HPDE6-E6E7 (cell line): Measurements from ENCODE around the gene SLC39A11.
A peak's percentile ranks its signal among the peaks of the same experiment; 100 is the strongest.

Experiments
- DNase-seq: peaks from one replicate; pipeline ENCODE4 v3.0.0; 2011; ENCODE audit warnings: missing footprints; ENCODE audit errors: extremely low spot score

The SLC39A11 gene

DNA sequence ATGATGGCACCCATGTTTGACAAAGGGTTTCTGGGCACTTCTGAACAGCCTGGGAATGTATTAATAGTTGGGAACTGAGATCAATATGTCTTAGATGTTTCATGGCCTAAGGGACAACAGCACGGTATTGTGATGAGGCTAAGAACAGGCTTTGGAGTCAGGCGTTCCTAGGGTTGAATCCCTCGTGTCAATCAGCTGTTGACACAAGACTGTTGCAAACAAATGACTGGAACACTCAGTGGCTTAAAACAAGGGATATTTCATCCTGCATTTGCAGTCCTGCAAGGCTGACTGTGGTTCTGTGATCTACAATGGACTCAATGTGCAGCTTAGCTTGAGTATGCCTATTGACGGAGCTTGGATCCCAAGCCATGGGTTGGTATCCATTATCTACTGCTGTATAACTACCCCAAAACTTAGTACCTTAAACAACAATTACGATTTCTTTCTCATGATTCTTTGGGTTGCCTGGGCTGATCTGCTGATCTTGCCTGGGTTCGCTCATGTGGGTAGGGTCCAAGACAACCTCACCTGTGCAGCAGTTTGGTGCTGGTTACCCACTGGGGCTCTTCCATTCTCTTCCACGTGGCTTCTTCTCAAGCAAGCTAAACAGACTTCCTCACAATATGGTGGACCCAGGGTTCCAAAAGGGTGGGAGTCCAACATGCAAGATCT is 472.4 kb downstream of the SLC39A11 start:
- no peak for DNase-seq

DNA sequence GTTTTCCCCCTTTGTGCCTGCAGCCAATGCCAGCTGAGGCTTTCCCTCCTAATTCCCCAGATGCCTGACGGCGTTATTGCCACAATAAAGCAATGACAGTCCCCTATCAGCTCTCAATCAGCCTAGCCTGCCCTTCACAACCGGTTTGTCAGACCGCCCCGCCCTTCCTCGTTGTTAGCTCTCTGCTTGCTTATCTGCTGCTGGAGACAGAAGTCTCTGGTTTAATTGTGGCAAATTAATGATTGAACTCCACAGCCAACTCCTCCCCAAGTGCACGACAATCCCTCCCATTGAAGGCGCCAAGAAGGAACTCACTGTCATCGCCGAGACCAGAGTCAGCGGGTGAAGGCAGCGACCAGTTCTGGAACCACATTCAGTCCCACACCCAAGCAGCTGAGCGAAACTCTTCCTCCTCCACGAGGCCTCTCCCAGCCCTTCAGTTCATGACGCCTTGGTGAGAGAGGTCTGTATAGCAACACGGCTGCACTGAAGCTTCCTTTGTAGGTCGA is 474.4 kb downstream of the SLC39A11 start:
- DNase-seq: no peak

DNA sequence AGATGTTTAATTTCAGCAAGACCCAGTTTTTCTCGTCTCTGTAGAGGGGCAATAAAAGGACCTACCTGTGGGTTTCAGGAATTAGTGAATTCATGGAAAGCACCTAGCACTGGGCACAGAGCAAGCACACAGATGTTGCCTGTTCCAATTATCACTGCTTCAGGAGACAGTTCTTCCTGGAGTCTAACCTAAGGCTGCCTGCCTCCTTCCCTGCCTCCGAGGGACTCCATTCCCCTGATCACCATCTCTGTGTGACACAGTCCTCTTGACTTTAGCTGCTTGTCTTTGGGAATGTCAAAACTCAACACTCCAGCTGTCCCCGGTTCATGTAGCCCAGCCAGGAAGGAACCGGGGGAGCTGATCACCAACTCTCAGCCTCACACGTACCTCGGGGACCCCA is 474.9 kb downstream of the SLC39A11 start:
- no peak for DNase-seq

DNA sequence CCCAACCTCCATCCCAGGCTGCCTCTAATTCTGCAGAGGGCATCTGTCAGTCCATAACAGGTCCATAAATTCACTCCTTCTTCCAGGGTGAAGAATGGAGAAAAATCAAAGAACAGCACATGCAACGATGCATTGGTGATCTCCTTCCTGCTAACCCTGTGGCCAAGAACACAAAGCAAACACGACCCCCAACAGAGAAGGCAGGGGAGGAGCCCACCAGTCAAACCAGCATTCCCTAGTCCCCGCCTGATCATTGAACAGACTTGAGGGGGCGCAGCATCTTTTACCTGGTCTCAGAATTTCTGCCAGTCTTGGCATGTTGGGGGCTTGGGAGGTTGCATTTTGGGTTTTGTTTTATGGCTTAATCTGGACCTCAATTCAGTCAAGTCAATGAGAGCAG is 476.0 kb downstream of the SLC39A11 start:
- DNase-seq: no peak

DNA sequence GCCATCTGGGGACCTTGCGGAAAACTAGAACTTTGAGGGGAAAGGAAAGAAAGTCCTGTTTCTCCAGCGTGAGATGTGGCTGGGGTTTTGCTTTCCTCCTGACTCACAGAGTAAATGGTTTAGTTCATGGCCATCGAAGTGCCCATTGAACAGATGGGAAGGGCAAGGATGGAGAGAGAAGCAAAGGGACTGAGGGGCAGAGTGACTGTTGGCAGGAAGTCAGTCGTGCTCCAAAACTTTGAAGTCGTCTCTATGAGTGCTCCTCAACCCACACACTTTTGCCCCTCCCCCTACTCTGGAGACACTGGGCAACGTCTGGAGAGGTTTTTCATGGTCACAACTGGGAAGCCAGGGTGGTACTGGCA is 476.9 kb downstream of the SLC39A11 start:
- no peak for DNase-seq

DNA sequence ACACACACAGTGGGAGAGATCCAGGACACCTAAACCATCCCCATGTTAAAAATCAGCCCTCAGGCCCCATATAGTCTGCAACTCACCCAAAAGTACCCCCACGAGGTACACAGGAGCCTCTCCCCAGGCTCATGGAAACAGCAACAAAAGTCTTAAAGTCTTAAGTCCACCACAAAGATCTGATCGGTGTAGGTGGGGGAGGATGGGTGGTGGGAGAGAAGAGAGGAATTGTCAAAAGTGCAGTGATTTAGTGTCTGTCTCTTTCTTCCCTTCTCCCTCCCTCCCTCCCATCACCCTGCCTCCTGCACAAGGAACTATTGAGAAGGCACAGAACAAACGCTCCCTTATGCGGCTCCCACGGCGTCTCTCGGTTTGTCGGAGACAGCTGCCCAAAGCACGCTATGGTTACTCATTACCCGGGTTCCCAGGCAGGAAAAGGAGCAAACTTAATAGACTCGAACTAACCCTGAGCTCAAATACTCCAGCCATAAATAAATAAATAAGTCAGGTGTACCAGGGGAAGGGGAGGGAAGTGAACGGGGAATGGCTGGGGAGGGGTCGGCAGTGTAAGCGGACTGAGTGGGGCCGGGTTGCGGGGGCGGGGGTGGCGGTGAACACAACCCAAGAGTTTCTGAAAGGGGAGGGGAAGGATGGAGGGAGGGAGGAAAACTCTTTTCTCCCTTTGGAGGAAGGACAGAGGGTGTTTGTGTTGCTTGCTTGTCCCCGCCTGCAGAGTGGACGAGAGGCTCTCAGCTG is 477.4 kb downstream of the SLC39A11 start:
- no peak for DNase-seq

DNA sequence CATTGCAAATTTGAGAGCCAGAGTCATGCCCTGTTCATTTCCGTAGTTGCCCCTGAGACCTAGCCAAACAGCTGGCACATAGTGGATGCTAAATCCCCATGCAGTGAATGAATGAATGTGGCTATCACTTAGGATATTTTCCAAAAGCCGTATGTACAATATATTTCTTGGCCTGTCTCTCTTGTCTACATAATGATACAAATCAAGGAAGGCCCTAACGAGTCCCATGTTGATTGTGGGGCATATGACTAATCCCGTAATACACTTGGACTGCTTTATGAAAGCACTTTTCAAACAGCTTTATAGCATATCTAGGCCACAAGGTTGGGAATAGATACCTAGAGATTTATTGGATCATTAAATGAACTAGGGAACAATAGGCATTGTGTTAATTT is 478.0 kb downstream of the SLC39A11 start:
- DNase-seq: no peak

DNA sequence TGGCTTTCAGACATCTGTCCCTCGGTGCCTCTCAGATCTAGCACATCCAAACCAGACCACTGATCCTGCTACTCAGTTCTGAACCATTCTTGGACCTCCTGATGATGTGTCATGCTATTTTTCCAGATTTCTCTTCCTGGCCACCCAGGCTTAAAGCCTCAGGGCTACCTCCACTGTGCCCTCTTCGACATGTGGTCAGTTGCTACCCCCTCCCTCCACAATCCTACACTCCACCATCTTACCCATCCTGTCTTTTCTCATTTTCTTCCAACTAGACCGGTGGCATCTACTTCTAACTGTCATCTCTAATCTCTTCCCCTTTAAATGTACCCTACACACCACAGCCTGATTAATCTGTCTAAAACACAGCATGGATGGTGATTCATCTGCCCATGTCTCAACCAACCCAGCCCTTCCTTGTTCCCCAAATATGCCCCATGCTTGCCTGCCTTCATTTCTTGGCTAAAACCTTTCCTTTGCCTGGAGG is 478.6 kb downstream of the SLC39A11 start:
- DNase-seq: peak; percentile 74

DNA sequence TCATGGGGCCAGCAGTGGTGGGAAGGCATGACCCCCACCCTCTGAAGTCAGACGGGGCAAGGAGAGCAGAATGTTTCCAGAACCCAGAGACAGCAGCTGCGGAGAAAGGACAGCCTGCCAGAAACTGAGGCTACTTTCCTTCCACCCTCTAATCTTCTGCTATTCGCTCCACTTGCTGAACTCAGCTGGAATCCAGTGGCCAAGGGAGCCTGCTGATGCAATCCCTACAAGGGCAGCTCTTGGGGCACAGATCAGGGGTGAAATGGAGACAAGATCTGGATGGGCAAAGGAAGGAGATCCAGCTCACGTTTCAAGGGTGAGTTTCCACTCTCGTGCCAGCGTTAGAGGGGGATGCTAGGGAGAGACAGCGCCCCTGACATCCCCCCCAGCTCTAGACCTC is 479.1 kb downstream of the SLC39A11 start:
- DNase-seq: no peak

DNA sequence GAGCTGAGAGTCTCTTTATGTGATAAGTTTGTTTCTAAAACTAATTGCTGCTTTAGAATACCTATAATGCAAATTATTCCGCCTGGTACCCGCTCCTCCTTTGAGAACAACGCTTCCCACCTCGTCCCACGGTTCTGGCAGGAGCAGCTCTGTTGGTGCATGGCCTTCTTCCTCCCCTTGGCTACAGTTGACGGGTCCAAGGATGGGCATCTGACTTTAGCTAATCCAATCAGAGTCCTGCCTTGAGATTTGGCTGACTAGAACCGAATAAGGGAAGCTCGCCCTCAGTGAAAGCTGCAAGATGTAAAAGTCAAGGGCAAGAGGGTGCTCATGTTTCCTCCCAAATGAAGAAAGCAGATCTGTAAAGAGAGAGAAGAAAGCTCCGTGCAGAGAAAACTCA is 481.3 kb downstream of the SLC39A11 start:
- no peak for DNase-seq

DNA sequence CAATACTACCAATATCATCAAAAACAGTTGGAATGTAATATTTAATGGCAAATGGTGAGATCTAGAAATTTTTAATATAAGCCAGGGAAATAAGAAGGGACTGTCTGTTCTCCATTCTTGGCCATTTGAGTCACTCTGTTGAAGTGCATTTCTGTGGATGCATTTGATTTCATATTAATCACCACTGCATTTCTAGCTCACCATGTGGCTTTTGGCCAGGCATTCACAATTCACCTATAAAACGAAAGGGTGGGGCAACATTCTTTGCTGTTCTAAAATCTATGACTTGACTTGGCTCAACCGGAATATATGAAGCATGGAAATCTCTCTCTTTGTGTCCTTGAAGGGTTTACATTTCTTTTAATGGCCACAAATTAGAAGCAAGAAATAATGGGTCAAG is 483.0 kb downstream of the SLC39A11 start:
- no peak for DNase-seq

DNA sequence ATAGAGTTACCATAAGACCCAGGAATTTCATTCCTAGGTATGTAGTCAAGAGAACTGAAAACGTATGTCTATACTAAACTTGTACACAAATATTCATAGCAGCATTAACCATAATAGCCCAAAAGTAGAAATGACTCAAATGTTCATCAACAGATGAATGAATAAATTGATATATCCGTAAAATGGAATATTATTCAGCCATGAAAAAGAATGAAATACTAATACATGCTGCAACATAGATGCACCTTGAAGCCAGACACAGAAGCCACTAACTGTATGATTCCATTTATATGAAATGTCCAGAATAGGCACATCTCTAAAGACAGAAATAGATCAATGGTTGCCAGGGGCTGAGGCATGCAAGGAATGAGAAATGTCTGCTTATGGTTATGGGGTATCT is 484.1 kb downstream of the SLC39A11 start:
- DNase-seq: no peak

DNA sequence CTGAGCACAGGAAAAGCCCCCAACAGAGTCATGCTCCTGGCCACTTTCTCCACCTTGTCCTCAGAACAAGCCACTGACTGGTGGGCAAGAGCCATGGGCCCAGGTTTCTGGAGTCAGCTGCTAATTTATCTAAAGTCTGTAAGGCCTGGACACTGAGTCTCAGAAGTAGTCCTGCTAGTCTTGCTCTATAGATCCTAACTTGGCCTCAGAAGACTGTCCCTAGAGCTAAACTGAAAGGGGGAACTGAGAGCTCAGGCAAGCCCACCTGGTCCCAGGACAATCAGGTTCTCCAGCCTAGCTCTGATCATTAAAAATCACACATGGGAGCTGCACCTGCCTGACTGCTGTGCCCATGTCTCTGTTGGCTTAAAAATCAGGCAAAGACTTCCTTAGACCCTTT is 485.8 kb downstream of the SLC39A11 start:
- no peak for DNase-seq

DNA sequence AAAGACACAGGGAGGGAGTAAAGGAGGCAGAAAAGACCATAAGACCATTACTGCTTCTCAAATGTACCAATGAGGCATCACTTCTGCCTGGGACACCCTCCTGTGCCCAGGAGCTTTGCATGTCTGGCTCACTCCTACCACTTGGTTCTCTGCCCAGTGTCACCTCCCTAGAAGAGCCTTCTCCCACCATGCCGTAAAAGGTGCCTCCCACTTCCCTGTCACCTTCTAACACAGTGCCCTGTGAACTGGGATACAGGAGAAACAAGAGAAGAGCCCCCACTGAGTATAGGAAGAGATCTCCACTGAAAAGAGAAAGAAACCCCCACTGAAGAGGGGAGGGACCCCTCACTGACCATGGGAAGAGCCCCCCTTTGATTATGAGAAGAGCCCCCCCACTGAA is 486.9 kb downstream of the SLC39A11 start:
- no peak for DNase-seq

DNA sequence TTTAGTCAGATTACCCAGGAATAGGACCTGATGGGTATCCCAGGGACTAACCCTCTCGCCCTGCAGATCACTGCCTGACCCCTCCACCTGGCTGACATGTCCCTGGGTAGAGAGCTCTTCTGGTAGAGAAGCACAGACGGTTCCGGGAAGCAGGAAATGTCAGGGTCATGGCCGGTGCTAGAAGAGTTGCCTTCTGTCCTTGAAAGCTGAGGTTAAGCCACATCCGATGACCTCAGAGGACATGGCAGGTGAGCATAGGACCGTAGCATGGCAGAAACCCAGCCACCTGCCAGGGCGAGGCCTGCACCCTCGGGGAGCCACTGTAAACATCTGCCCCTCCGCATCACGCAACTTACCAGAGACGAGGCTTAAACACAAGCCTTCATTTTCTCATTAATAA is 488.0 kb downstream of the SLC39A11 start:
- DNase-seq: no peak

DNA sequence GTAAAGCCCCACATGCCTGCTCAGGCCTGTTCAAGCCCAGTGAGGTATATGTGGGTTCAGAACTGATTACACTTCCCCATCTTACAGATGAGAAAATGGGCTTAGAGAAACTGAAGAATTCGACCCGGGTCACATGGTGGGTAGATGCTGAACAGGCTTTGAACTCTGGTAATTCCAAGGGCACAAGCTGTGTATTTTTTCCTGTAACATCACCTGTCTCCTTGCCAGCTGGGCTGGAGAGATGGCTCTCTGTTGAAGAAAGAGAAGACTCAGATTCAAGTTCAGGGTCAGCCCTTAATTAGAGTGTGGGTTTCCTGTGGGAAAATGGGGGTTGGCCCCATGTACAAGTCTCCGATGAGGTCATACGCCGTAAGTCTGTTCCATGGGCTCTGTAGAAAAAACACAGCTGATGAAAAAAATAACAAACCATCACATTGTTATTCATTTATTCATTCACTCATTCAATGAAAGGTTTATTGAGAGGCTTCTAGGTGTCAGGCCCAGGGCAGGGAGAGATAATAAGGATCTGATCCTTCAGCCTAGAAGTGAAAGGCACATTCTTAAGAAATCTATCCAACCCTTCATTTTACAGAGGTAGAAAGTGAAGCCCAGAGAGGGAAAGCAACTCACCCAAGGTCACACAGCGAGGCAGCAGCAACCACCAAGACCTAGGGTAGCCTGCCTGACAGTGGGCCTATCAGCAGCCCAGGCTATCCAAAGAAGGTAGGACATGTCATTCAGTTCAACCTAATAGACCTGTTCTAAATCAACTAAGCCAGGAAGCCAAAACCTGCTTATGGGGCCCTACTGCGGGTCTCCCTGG is 488.9 kb downstream of the SLC39A11 start:
- DNase-seq: no peak

DNA sequence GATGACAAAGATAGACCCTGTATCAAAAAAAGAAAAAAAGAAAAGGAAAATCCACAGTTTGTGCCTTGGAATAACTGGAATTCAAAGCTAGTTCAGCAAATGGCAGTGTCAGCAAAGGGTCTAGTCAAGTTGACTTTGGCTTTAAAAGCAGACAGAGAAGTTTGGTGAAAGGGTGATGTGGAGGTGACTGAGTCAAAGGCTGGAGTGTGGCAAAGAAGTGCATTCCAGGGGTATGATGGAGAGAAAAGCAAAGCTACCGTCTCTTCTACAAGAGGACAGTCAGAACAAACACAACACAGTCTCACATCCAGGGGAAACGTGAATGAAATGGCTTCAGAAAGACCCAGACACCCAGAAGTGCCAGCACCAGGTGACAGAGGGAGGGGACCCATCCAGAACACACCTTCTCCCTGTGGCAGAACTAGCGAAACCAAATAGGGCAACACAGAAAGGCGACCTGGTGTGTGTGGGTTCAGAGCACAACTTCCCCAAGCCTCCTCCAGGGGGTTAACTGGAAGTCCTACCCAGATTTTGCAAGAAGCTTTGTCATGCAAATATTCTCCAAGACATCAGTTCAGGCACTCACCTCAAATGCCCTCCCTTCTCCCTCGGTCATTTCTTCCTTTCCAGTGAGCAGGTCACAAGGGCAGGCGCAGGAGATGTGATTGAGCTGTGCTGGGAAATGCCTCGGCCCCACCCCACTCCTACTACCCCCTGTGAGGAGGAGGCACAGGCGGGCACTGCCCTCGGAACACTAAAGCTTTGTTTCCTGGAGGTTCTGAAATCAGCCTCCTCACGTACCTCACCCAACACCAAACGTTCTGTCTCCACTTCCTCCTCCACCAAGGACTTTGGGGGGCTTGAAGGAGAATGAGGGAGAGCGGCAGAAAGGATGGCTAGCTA is 489.7 kb downstream of the SLC39A11 start:
- no peak for DNase-seq

DNA sequence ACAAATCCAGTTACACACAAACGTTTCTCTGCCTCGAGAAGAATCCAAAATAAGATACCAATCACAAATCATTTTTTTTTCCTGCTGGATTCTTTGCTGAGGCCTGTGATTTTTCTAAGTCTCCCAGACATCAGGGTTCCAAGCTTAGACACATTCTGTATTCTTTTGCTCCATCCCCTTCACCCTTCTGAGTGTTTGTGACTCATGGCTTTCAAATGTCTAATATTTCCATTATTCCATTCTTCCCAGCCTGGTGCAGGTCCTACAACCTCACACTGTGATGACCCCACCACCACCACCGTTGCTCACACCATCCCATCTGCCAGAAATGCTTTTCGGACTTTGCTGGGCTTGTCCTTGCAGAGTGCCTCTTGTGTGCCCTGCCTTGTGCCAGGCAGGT is 491.6 kb downstream of the SLC39A11 start:
- DNase-seq: no peak

DNA sequence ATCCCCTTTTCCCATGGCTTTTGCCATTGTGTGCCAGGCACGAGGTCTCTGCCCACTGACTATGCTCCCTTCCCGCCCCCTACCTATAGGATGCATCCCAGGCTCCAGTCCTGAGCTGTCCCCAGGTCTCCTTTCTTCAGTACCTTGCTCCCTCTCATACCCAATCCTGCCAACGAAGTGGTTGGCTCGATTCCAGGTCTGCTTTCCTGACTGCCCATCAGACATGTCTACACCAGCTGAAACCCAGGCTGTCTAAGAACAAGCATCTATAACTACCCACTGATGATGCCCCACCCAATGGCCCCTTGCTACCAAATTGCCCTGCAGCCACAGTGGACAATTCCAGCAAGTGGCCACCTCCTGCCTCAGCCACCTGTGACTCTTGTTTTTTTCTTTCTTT is 492.6 kb downstream of the SLC39A11 start:
- DNase-seq: no peak

DNA sequence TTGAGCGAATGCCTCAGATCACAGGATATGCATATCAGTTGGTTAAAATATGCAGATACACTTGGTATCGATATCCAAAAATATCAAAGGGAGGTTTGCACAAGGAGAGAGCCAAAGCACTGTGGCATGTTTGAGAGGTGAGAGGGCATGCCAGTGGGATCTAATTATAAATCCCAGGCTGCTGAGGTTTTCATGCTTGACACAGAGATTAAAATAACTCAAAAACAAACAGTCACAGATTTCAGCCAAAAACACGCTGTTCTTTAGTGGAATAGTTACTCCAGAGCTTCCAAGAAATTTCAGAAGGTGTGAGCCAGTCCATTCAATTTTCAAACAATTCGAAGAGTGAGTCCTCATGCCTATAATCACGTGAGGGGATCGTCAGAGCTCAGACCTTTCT is 493.8 kb downstream of the SLC39A11 start:
- DNase-seq: no peak

DNA sequence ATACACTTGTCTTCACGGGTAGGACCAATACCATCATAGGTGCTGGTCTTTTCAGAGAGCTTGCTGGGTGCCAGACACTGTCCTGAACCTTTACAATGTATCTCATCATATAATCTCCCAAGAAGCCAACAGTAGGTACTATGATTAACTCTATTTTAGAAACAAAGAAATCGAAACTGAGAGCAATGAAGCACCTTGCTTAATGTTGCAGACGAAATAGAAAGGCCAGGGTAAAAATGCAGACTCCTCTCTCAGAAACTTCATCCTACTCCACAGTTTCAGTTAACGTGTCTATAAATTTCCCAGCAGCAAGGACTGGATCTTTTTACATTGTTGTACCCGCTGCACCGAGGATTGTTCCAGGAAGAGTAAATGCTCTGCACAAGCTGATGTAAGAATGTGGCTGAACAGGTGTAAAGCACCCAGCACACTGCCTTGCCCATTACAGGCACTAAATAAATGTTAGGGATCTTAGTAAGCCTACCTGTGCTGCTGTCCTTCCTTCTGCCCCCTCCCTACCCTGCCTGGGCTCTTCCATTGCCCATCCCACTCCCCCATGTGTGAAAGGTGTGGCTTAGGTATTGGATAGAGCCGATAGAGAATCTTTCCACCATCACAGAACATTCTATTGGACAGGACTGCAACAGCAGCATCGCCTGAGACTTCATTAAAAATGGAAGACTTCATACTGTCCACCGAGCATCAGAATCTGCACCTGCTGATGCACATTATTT is 495.0 kb downstream of the SLC39A11 start:
- DNase-seq: no peak
